PFSK-1 (cell line): ENCODE results near the gene ARNT2.

Source experiments
- POLR2AphosphoS5 ChIP-seq: IDR thresholded peaks from 2 replicates; pipeline ENCODE4 v1.6.1; 2012; ENCODE audit warnings: low read depth, mild to moderate bottlenecking, control low read depth, low read length, moderate library complexity
- SIN3A ChIP-seq: IDR thresholded peaks from 2 replicates; pipeline ENCODE4 v1.6.1; 2012; ENCODE audit warnings: mild to moderate bottlenecking, low read length, moderate library complexity, borderline replicate concordance; ENCODE audit not compliant: insufficient read depth
- TAF1 ChIP-seq: IDR thresholded peaks from 2 replicates; pipeline ENCODE4 v1.6.1; 2012; ENCODE audit warnings: low read length, control low read depth, borderline replicate concordance; ENCODE audit not compliant: insufficient read depth
- TF ChIP-seq, protein P1 (sequence below), 2 experiments: IDR thresholded peaks; 2 replicates each; pipeline versions ENCODE4 v1.6.1 to v1.8.0; 2011 to 2012; ENCODE audit warnings: low read depth in 2 of 2, low read length in 2 of 2, control low read depth in 1 of 2, inconsistent platforms in 1 of 2, mild to moderate bottlenecking in 1 of 2, moderate library complexity in 1 of 2; ENCODE audit not compliant: insufficient read depth in 1 of 2

DNA sequence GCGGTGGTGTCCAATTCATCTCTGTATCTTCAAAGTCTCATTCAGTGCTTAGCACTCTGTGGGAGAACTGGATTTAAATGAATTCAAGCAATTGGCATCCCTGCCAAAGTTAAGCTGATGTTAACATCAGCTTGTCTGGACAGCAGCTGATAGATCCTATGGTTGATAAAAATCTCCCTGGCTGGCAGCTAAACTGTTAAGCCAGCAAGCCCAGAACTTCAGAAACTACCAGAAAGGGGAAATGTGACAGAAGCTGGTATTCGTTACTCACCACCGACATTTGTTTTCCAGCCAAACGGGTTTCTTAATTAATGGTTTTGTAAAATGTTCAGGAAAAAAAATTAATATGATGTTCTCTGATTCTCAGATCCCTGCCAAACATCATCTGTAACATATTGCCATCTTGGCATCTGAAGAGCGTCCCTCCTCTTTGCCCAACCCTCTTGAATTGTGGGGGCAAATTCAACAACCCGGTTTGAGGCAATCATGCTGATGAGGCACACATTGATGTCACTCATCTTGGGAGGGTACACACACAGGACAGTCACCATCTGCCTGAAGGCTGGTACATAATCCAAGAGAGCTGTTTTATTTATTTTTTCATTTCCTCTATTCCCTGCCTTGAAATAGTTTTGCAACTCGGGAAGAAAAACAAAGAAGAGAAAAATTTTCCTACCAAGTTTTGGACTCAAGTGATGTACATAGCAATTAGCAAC is 214.7 kb downstream of the ARNT2 start:
- TF ChIP-seq TAF1, result no peak
- no peak for TF ChIP-seq SIN3A
- no peak for TF ChIP-seq POLR2AphosphoS5
- TF ChIP-seq, protein P1, sequence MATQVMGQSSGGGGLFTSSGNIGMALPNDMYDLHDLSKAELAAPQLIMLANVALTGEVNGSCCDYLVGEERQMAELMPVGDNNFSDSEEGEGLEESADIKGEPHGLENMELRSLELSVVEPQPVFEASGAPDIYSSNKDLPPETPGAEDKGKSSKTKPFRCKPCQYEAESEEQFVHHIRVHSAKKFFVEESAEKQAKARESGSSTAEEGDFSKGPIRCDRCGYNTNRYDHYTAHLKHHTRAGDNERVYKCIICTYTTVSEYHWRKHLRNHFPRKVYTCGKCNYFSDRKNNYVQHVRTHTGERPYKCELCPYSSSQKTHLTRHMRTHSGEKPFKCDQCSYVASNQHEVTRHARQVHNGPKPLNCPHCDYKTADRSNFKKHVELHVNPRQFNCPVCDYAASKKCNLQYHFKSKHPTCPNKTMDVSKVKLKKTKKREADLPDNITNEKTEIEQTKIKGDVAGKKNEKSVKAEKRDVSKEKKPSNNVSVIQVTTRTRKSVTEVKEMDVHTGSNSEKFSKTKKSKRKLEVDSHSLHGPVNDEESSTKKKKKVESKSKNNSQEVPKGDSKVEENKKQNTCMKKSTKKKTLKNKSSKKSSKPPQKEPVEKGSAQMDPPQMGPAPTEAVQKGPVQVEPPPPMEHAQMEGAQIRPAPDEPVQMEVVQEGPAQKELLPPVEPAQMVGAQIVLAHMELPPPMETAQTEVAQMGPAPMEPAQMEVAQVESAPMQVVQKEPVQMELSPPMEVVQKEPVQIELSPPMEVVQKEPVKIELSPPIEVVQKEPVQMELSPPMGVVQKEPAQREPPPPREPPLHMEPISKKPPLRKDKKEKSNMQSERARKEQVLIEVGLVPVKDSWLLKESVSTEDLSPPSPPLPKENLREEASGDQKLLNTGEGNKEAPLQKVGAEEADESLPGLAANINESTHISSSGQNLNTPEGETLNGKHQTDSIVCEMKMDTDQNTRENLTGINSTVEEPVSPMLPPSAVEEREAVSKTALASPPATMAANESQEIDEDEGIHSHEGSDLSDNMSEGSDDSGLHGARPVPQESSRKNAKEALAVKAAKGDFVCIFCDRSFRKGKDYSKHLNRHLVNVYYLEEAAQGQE (IDR thresholded peaks at IDR 0.05; ENCODE audit: insufficient read depth in 1 of 2, low read depth in 2 of 2, low read length in 2 of 2), result no peak
